ENCODE data around the gene FRMD6. TPM values are rescaled to one million over a fixed set of nuclear protein-coding genes. Genes with fewer than 3 reads are reported as not detected.

Gene FRMD6
- total RNA-seq, 1 experiment from 2014 or later = 40.7 TPM

DNA sequence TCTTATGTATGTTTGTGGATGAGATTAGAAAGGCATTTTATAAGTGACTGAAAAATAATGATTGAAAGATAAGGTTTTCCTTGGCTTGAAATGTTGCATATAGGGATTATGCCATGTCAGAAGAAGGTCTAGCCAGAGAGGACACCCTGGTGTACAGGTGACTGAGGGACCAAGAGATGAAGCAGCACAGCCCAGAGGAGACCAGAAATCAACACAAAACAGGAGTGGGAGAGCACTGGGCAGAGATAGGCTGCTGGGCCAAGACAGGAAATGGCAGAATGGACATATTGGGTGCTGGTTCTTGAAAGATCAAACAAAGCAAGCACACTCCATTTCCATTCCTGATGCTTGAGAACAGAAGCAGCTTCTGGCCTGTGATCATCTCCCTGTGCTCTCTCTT, 24.4 kb upstream of the FRMD6 start:
- Histone ChIP-seq H3K4me1 (ENCODE audit: control insufficient read depth, insufficient read depth, low read length) (no peaks in the 10 kb centered on the region), H3K4me3 (ENCODE audit: low read depth in 2 of 2, low read length in 2 of 2) (no peak overlapping the region), H3K36me3 (ENCODE audit: control insufficient read depth, insufficient read depth, low read length) (no peaks in the 10 kb centered on the region), H3K27me3 (ENCODE audit: control insufficient read depth, insufficient read depth, low read length) (no peaks in the 10 kb centered on the region), H3K27ac (ENCODE audit: low read length) (no peak overlapping the region), H3K9me3 (ENCODE audit: control insufficient read depth, insufficient read depth, low read depth, low read length) (no peaks in the 10 kb centered on the region)
- DNase-seq (ENCODE audit: low read depth, low spot score) (no peak), ATAC-seq (no peak)
- TF ChIP-seq, protein P1, sequence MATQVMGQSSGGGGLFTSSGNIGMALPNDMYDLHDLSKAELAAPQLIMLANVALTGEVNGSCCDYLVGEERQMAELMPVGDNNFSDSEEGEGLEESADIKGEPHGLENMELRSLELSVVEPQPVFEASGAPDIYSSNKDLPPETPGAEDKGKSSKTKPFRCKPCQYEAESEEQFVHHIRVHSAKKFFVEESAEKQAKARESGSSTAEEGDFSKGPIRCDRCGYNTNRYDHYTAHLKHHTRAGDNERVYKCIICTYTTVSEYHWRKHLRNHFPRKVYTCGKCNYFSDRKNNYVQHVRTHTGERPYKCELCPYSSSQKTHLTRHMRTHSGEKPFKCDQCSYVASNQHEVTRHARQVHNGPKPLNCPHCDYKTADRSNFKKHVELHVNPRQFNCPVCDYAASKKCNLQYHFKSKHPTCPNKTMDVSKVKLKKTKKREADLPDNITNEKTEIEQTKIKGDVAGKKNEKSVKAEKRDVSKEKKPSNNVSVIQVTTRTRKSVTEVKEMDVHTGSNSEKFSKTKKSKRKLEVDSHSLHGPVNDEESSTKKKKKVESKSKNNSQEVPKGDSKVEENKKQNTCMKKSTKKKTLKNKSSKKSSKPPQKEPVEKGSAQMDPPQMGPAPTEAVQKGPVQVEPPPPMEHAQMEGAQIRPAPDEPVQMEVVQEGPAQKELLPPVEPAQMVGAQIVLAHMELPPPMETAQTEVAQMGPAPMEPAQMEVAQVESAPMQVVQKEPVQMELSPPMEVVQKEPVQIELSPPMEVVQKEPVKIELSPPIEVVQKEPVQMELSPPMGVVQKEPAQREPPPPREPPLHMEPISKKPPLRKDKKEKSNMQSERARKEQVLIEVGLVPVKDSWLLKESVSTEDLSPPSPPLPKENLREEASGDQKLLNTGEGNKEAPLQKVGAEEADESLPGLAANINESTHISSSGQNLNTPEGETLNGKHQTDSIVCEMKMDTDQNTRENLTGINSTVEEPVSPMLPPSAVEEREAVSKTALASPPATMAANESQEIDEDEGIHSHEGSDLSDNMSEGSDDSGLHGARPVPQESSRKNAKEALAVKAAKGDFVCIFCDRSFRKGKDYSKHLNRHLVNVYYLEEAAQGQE (IDR thresholded peaks at IDR 0.05; ENCODE audit: insufficient read depth in 1 of 2, low read depth in 2 of 2, low read length in 1 of 2) = no peak
- no peak for TF ChIP-seq TCF7L2 (IDR thresholded peaks at IDR 0.05; ENCODE audit: low read depth, low read length)
- TF ChIP-seq, protein P2, sequence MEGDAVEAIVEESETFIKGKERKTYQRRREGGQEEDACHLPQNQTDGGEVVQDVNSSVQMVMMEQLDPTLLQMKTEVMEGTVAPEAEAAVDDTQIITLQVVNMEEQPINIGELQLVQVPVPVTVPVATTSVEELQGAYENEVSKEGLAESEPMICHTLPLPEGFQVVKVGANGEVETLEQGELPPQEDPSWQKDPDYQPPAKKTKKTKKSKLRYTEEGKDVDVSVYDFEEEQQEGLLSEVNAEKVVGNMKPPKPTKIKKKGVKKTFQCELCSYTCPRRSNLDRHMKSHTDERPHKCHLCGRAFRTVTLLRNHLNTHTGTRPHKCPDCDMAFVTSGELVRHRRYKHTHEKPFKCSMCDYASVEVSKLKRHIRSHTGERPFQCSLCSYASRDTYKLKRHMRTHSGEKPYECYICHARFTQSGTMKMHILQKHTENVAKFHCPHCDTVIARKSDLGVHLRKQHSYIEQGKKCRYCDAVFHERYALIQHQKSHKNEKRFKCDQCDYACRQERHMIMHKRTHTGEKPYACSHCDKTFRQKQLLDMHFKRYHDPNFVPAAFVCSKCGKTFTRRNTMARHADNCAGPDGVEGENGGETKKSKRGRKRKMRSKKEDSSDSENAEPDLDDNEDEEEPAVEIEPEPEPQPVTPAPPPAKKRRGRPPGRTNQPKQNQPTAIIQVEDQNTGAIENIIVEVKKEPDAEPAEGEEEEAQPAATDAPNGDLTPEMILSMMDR (IDR thresholded peaks at IDR 0.05) = no peak
- no peak for TF ChIP-seq POLR2AphosphoS5 (IDR thresholded peaks at IDR 0.05; ENCODE audit: low read depth, low read length)
- TF ChIP-seq SIN3A (IDR thresholded peaks at IDR 0.05; ENCODE audit: borderline replicate concordance, insufficient read depth, low read depth, low read length) = no peak
- POLR2A ChIA-PET = interaction anchor here (0.6 kb wide), 1 partner anchor 13 kb away, joined by 3 read pairs; no protein-coding TSS in a partner anchor
- CTCF ChIA-PET = no interaction called here
- no TSS peak for BruUV-seq (replicated peaks)
- in situ Hi-C loops (cut with HindIII; ENCODE audit: low pct_unique_long_range_greater_than_20kb, low sequenced_read_pairs) = no loop called here
- intact Hi-C loops (cut with micrococcal nuclease; ENCODE audit: unreplicated experiment) = no loop called here

DNA sequence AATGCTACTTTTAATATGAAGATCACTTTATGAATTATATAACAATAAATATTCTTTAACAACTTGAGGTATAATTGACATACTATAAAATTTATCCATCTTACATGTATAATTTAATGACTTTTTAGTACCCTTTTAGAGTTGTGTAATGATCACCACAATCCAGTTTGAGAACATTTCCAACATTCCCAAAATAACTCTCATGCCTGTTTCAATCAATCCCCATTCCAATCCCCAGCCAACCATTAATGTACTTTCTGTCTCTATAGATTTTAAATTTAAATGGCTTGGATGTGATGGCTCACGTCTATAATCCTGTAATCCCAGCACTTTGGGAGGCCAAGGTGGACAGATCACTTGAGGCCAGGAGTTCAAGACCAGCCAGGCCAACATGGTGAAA, 23.5 kb upstream of the FRMD6 start:
- Histone ChIP-seq H3K4me1 (ENCODE audit: control insufficient read depth, insufficient read depth, low read length) (no peaks in the 10 kb centered on the region), H3K9me3 (ENCODE audit: control insufficient read depth, insufficient read depth, low read depth, low read length) (no peaks in the 10 kb centered on the region), H3K27me3 (ENCODE audit: control insufficient read depth, insufficient read depth, low read length) (no peaks in the 10 kb centered on the region), H3K27ac (ENCODE audit: low read length) (no peak overlapping the region), H3K36me3 (ENCODE audit: control insufficient read depth, insufficient read depth, low read length) (no peaks in the 10 kb centered on the region), H3K4me3 (ENCODE audit: low read depth in 2 of 2, low read length in 2 of 2) (no peak overlapping the region)
- DNase-seq (ENCODE audit: low read depth, low spot score) (no peak), ATAC-seq (no peak)
- TF ChIP-seq, protein P2 (IDR thresholded peaks at IDR 0.05) = no peak
- TF ChIP-seq POLR2AphosphoS5 (IDR thresholded peaks at IDR 0.05; ENCODE audit: low read depth, low read length) (no peak), SIN3A (IDR thresholded peaks at IDR 0.05; ENCODE audit: borderline replicate concordance, insufficient read depth, low read depth, low read length) (no peak), TCF7L2 (IDR thresholded peaks at IDR 0.05; ENCODE audit: low read depth, low read length) (no peak)
- TF ChIP-seq, protein P1 (IDR thresholded peaks at IDR 0.05; ENCODE audit: insufficient read depth in 1 of 2, low read depth in 2 of 2, low read length in 1 of 2) = no peak
- POLR2A ChIA-PET = no interaction called here
- in situ Hi-C loops (cut with HindIII; ENCODE audit: low pct_unique_long_range_greater_than_20kb, low sequenced_read_pairs) = no loop called here
- no TSS peak for BruUV-seq (replicated peaks)
- intact Hi-C loops (cut with micrococcal nuclease; ENCODE audit: unreplicated experiment) = no loop called here
- CTCF ChIA-PET = no interaction called here

All from Panc1 (cell line).